OCI-LY7 (cell line): ENCODE results near the gene HOOK2. TPM values are rescaled to one million over a fixed set of nuclear protein-coding genes. Genes with fewer than 3 reads are reported as not detected.
A peak's percentile ranks its signal among the peaks of the same experiment; 100 is the strongest.
"Not testable (repeated sequence)": the region's sequence is repeated elsewhere in the genome, so short reads cannot be mapped to it uniquely, and the experiment has no call there.

ENCODE experiments used
- Bru-seq: library from RNA; stranded (reverse); fragments of 400-500 nt; gene quantifications from one replicate; lab custom pipeline; 2021; lab: Mats Ljungman, UMichigan
- BruChase-seq, 2 experiments: library from RNA; stranded (reverse); fragments of 400-500 nt; gene quantifications; one replicate each; lab custom pipeline; 2021; lab: Mats Ljungman, UMichigan
- BruUV-seq: library from RNA; stranded (reverse); fragments of 400-500 nt; replicated peaks from 2 replicates; lab custom pipeline; 2021; lab: Mats Ljungman, UMichigan
- CTCF ChIA-PET: fragments of 300-600 bp; sonication (Branson Sonifier 250); formaldehyde crosslinking; loops from one replicate; lab custom pipeline; 2022; ENCODE audit warnings: antibody characterized with exemption; ENCODE audit not compliant: unreplicated experiment; lab: Charles Lee
- POLR2A ChIA-PET: fragments of 300-600 bp; sonication (Branson Sonifier 250); formaldehyde crosslinking; loops from one replicate; lab custom pipeline; 2022; ENCODE audit warnings: antibody characterized with exemption; lab: Charles Lee
- DNase-seq: peaks from one replicate; pipeline ENCODE4 v3.0.0-alpha.2; 2015; ENCODE audit warnings: low spot score
- H2AFZ ChIP-seq: fragments of 200-600 bp; sonication (generic), shearing (Covaris generic); 2 replicates; pipeline ENCODE4 v1.6.1; 2014; ENCODE audit warnings: mild to moderate bottlenecking, antibody characterized with exemption, low read length, moderate library complexity
- H3K27ac ChIP-seq: fragments of 200-600 bp; sonication (generic); 2 replicates; pipeline ENCODE4 v1.5.1; 2014; ENCODE audit warnings: mixed run types, low read depth, mild to moderate bottlenecking, moderate library complexity, low read length, inconsistent platforms; ENCODE audit not compliant: poor library complexity, severe bottlenecking
- H3K36me3 ChIP-seq: fragments of 200-600 bp; sonication (generic); 2 replicates; pipeline ENCODE4 v1.6.1; 2014; ENCODE audit warnings: mild to moderate bottlenecking, antibody characterized with exemption, low read length, moderate library complexity, mixed read lengths; ENCODE audit not compliant: insufficient read depth
- H3K4me1 ChIP-seq: fragments of 200-600 bp; sonication (generic); 2 replicates; pipeline ENCODE4 v1.5.1; 2014; ENCODE audit warnings: mild to moderate bottlenecking, low read length; ENCODE audit not compliant: insufficient read depth, poor library complexity, severe bottlenecking
- H3K4me2 ChIP-seq: fragments of 200-600 bp; sonication (generic); 2 replicates; pipeline ENCODE4 v1.6.1; 2014; ENCODE audit warnings: mild to moderate bottlenecking, low read length
- H3K4me3 ChIP-seq: fragments of 200-600 bp; sonication (generic); 2 replicates; pipeline ENCODE4 v1.5.1; 2014; ENCODE audit warnings: mild to moderate bottlenecking, low read depth, low read length; ENCODE audit not compliant: poor library complexity, severe bottlenecking
- H3K79me2 ChIP-seq: fragments of 200-600 bp; sonication (generic); 2 replicates; pipeline ENCODE4 v1.6.1; 2016; ENCODE audit warnings: low read depth, mild to moderate bottlenecking, low read length, moderate library complexity, mixed read lengths; ENCODE audit not compliant: insufficient read depth
- H3K9me2 ChIP-seq: fragments of 200-600 bp; sonication (generic); 2 replicates; pipeline ENCODE4 v1.6.1; 2016; ENCODE audit warnings: mild to moderate bottlenecking, low read length, mixed read lengths; ENCODE audit not compliant: insufficient read depth
- H3K9me3 ChIP-seq: fragments of 200-600 bp; sonication (generic); 2 replicates; pipeline ENCODE4 v1.6.1; 2014; ENCODE audit warnings: mild to moderate bottlenecking, mixed run types, low read length, mixed read lengths
- H4K20me1 ChIP-seq: fragments of 200-600 bp; sonication (generic); 2 replicates; pipeline ENCODE4 v1.6.1; 2014; ENCODE audit warnings: mild to moderate bottlenecking, antibody characterized with exemption, low read length, moderate library complexity, mixed read lengths; ENCODE audit not compliant: insufficient read depth
- CTCF ChIP-seq: fragments of 200-600 bp; sonication (generic); conservative IDR thresholded peaks from 2 replicates; pipeline ENCODE4 v1.5.1; 2014; ENCODE audit warnings: mild to moderate bottlenecking, antibody characterized with exemption, low read length, moderate library complexity, mixed read lengths
- EZH2phosphoT487 ChIP-seq: fragments of 200-600 bp; sonication (generic); IDR thresholded peaks from 2 replicates; pipeline ENCODE4 v1.6.1; 2018; ENCODE audit warnings: low read depth, borderline replicate concordance, mild to moderate bottlenecking, mixed run types, antibody characterized with exemption, low read length, moderate library complexity, mixed read lengths
- intact Hi-C: fragments of 100-400 bp; cut with micrococcal nuclease; formaldehyde crosslinking; loops from one replicate; pipeline ENCODE4 v1.10.0; 2022; ENCODE audit not compliant: unreplicated experiment
- long read RNA-seq: library from polyadenylated mRNA; stranded (forward); transcript quantifications from one replicate; pipeline ENCODE4 v2.0.0, GENCODE V29; 2022
- total RNA-seq, 2 experiments: library from RNA; depleted of rRNA in 1 of 2; stranded (reverse); fragments of >200 nt in 1 of 2; shearing (Covaris generic) in 1 of 2; gene quantifications; 2 replicates each; pipeline ENCODE4 v1.2.3, GENCODE V29; 2014 to 2022

Gene HOOK2
- total RNA-seq (2014; rRNA removed; shearing (Covaris generic)) (7.4 and 9.1 TPM in 2 replicates), total RNA-seq (2022) (28.8 and 29.4 TPM in 2 replicates), Bru-seq, nascent RNA (percentile 47 among the genes with signal in this experiment), BruChase-seq, experiment 1, labeled RNA remaining after a 6-hour chase (percentile 55 among the genes with signal in this experiment), BruChase-seq, experiment 2, labeled RNA remaining after a 2-hour chase (percentile 48 among the genes with signal in this experiment)
- long read RNA-seq, partial matches to known transcripts = 0 of 12 reads
- long read RNA-seq, other reads (novel, unspliced or antisense) = 8 of 12 reads

- Histone ChIP-seq H3K4me2 (peak within 1 kb of the TSS; percentile 79), H4K20me1 (no peaks in the 10 kb centered on the region), H2AFZ (no peak within 1 kb of the TSS; the same call in 1 of the 2 replicates), H3K36me3 (no peaks in the 10 kb centered on the region), H3K4me1 (peaks cover 34% of the 10 kb centered on the region), H3K27ac (no peak within 1 kb of the TSS), H3K9me3 (no peaks in the 10 kb centered on the region), H3K4me3 (peak within 1 kb of the TSS; percentile 70), H3K9me2 (no peaks in the 10 kb centered on the region), H3K79me2 (no peaks in the 10 kb centered on the region)
- CTCF ChIA-PET = no interaction called here
- POLR2A ChIA-PET = no interaction called here
- intact Hi-C loops = no loop called here
- BruUV-seq = no TSS peak
- no peak for TF ChIP-seq CTCF
- TF ChIP-seq EZH2phosphoT487 = no peak
- no peak for DNase-seq
Observed at GRCh38 chr19:12774588-12775555, at the start of gene HOOK2. Gene HOOK2, minus strand, starts transcription at chr19:12775552. Its CDS starts 103 bp downstream, at chr19:12775449.

GRCh38 chr19:12821761-12822160 lies 46.4 kb upstream of the HOOK2 start:
- intact Hi-C loops = no loop called here
- CTCF ChIA-PET = no interaction called here
- Histone ChIP-seq H3K4me1 (no peaks in the 10 kb centered on the region), H3K9me3 (no peaks in the 10 kb centered on the region), H3K4me3 (no peak overlapping the region), H2AFZ (no peak overlapping the region), H3K27ac (no peak overlapping the region), H3K36me3 (no peaks in the 10 kb centered on the region), H3K4me2 (no peak overlapping the region), H4K20me1 (no peaks in the 10 kb centered on the region), H3K9me2 (no peaks in the 10 kb centered on the region), H3K79me2 (no peaks in the 10 kb centered on the region)
- BruUV-seq = no TSS peak
- DNase-seq = no peak
- no peak for TF ChIP-seq EZH2phosphoT487
- no peak for TF ChIP-seq CTCF
- POLR2A ChIA-PET = interaction anchor here (0.6 kb wide), 1 partner anchor 135 kb away, joined by 7 read pairs; no protein-coding TSS in a partner anchor

DNA sequence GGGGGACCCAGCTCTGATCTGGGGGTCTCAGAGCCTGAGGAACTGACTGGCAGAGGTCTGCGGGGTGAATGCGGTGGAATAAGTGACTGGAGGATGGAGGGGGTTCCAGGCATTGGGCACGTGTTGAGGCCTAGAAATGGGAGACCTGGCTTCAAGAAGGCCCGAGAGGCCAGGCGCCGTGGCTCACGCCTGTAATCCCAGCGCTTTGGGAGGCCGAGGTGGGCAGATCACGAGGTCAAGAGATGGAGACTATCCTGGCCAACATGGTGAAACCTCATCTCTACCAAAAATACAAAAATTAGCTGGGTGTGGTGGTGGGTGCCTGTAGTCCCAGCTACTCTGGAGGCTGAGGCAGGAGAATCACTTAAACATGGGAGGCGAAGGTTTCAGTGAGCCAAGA lies 42.5 kb upstream of the HOOK2 start:
- ChIA-PET CTCF (interaction anchor here (0.6 kb wide), 1 partner anchor 56 kb away, joined by 3 read pairs; no protein-coding TSS in a partner anchor), POLR2A (interaction anchor here (0.6 to 1.0 kb wide), 3 partner anchors 55 to 350 kb away, joined by 3 to 7 read pairs (median 6); no protein-coding TSS in a partner anchor)
- H3K4me2 ChIP-seq, H3K4me1 ChIP-seq, DNase-seq, H3K4me3 ChIP-seq, H3K9me3 ChIP-seq, H3K9me2 ChIP-seq, H3K27ac ChIP-seq, BruUV-seq, H2AFZ ChIP-seq, intact Hi-C loops, H3K79me2 ChIP-seq, H4K20me1 ChIP-seq: not testable (repeated sequence)
- peaks cover 23% of the 10 kb centered on the region for H3K36me3 ChIP-seq

DNA sequence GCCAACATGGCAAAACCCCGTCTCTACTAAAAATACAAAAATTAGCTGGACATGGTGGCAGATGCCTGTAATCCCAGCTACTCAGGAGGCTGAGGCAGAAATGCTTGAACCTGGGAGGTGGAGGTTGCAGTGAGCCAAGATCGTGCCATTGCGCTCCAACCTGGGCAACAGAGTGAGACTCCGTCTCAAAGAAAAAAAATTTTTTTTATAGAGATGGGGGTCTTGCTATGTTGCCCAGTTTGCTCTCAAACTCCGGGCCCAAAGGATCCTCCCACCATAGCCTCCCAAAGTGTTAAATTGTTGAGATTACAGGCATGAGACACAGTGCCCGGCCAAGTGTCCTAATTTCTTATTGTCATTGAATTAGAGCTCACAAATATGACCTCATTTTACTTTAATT lies 41.8 kb upstream of the HOOK2 start:
- H3K4me1 ChIP-seq, H3K27ac ChIP-seq, H2AFZ ChIP-seq, CTCF ChIA-PET, H3K4me3 ChIP-seq, intact Hi-C loops, H4K20me1 ChIP-seq, H3K79me2 ChIP-seq, BruUV-seq, DNase-seq, H3K9me2 ChIP-seq, H3K4me2 ChIP-seq, H3K9me3 ChIP-seq, POLR2A ChIA-PET: not testable (repeated sequence)
- H3K36me3 ChIP-seq = peaks cover 29% of the 10 kb centered on the region
